GM06990 (cell line): ENCODE data around the gene MCOLN1.

Experiments used
- DNase-seq: peaks from one replicate; pipeline ENCODE4 v3.0.0-alpha.2; 2011; ENCODE audit not compliant: insufficient read length; ENCODE audit errors: extremely low read depth
- H3K27me3 ChIP-seq: replicated peaks from 2 replicates; pipeline ENCODE4 v1.6.0; 2011; ENCODE audit warnings: low read length; ENCODE audit not compliant: control insufficient read depth, insufficient read depth
- H3K36me3 ChIP-seq: 2 replicates; pipeline ENCODE4 v1.5.1; 2011; ENCODE audit warnings: low read length; ENCODE audit not compliant: control insufficient read depth, insufficient read depth
- H3K4me3 ChIP-seq: replicated peaks from 2 replicates; pipeline ENCODE4 v1.5.1; 2011; ENCODE audit warnings: low read depth, mild to moderate bottlenecking, control low read depth, low read length
- TF ChIP-seq, protein P1 (sequence below): IDR thresholded peaks from 2 replicates; pipeline ENCODE4 v1.5.1; 2011; ENCODE audit warnings: low read length, control low read depth, mild to moderate bottlenecking, inconsistent platforms; ENCODE audit not compliant: insufficient read depth, poor library complexity, severe bottlenecking

The MCOLN1 gene

DNA sequence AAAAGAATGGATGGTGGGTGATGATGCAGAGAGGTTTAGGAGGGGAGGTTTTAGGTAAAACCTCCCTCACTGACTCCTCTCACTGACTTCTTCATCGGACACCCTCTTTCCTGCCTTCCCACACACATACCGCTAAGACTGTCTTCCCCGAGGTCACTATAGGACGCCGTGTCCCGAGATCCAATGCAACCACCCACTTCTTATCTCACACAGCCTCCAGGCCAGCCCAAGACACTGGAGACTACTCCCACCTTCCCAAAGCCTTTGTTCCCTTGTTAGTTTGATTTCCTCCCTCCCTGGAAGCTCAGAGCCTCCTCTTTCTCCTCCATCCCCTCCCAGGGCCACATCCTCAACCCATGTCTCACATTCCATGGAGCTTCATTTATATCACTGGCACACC is 56.8 kb downstream of the MCOLN1 start:
- no peaks in the 10 kb centered on the region for H3K27me3 ChIP-seq
- H3K36me3 ChIP-seq, result no peaks in the 10 kb centered on the region
- TF ChIP-seq, protein P1, sequence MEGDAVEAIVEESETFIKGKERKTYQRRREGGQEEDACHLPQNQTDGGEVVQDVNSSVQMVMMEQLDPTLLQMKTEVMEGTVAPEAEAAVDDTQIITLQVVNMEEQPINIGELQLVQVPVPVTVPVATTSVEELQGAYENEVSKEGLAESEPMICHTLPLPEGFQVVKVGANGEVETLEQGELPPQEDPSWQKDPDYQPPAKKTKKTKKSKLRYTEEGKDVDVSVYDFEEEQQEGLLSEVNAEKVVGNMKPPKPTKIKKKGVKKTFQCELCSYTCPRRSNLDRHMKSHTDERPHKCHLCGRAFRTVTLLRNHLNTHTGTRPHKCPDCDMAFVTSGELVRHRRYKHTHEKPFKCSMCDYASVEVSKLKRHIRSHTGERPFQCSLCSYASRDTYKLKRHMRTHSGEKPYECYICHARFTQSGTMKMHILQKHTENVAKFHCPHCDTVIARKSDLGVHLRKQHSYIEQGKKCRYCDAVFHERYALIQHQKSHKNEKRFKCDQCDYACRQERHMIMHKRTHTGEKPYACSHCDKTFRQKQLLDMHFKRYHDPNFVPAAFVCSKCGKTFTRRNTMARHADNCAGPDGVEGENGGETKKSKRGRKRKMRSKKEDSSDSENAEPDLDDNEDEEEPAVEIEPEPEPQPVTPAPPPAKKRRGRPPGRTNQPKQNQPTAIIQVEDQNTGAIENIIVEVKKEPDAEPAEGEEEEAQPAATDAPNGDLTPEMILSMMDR, result no peak
- no peak overlapping the region for H3K4me3 ChIP-seq
- DNase-seq, result no peak

DNA sequence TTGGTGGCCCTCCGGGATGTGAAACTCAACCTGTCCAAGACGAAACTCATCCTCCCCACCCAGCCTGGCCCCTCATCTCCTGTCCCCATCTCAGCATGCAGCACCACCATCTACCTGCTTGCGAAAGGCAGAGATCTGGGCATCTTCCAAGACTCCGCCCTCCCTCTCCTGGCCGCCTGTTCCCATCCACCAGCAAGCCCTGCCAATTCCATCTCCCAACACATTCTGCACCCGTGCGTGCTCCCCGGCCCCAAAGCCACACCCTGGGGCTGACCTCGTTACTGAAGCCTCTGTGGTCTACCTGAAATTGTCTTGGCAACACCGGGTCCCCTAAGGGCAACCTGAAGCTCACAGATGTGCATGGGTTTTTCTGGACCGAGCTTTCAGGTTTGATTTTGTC is 60.0 kb downstream of the MCOLN1 start:
- no peak overlapping the region for H3K4me3 ChIP-seq
- DNase-seq, result no peak
- H3K27me3 ChIP-seq, result no peaks in the 10 kb centered on the region
- TF ChIP-seq, protein P1, result no peak
- H3K36me3 ChIP-seq, result no peaks in the 10 kb centered on the region
